GM19043 (cell line): ENCODE data around the gene ZDHHC16.
"Not testable (repeated sequence)": the region's sequence is repeated elsewhere in the genome, so short reads cannot be mapped to it uniquely, and the experiment has no call there.

Experiments used
- ATAC-seq: cut with Tn5 transposase; IDR thresholded peaks from one replicate; pipeline ENCODE4 v1.9.1; 2021; ENCODE audit warnings: low read depth; ENCODE audit not compliant: unreplicated experiment

The ZDHHC16 gene

GRCh38 chr10:97445722-97446639 is at the start of gene ZDHHC16, which contains the start of gene EXOSC1:
Gene ZDHHC16, plus strand, starts transcription at chr10:97446175. Its CDS starts 5,501 bp downstream, at chr10:97451676.
Gene EXOSC1, minus strand, starts transcription at chr10:97446006. Its CDS starts 21 bp downstream, at chr10:97445985.
- peak; percentile 94 for ATAC-seq

DNA sequence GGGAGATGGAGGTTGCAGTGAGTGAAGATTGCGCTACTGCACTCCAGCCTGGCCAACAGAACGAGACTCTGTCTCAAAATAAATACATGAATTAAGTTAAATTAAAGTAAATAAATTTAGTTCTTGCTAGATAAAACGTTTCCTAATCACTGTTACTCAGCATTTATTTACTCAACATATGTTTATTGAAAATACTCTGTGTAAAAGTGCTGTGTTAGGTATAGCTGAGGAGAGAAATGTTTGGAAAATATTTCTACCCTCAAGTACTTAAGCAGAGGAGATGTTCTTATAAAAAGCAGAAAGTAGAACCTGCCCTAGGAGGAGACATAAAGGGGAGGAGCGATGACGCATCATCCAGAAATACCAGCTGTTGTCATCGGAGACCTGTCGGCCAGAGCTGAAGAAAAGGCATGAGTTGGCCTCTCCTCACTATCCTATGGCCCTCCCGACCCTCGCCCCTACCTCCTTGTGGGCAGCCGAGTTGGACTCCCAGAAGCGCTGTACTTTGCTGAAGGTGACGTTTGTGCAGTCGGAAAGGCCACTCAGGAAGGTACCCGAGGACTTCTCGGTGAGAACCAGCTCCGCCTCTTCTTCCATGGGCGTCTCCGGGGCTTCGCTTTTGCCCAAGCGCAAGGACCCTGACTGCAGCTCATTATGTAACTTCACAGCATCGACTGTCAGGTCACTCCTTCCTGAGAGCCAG is 46.0 kb upstream of the ZDHHC16 start:
- no peak for ATAC-seq

- peak; percentile 99 for ATAC-seq
These were observed 45.1 kb upstream of the ZDHHC16 start, which contains the start of gene RRP12 for GRCh38 chr10:97400665-97401454. Gene RRP12, minus strand, starts transcription at chr10:97401340. Its CDS starts 109 bp downstream, at chr10:97401231.

DNA sequence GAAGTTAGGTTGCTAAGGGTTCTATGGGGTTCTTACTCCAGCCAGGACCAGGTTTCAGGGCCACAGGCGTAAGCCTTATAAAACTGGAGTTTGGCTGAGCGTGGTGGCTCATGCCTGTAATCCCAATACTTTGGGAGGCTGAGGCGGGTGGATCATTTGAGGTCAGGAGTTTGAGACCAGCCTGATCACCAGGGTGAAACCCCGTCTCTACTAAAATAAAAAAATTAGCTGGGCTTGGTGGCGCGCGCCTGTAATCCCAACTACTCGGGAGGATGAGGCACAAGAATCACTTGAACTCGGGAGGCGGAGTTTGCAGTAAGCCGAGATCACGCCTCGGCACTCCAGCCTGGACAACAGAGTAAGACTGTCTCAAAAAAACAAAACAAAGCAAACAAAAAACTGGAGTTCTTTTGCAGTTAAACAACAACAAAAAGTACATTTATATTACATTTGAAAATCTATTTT is 44.5 kb upstream of the ZDHHC16 start:
- ATAC-seq, result no peak

- no peak for ATAC-seq
These were observed 41.9 kb upstream of the ZDHHC16 start for GRCh38 chr10:97404044-97404443.

GRCh38 chr10:97406064-97406463 is 39.9 kb upstream of the ZDHHC16 start:
- ATAC-seq, result no peak

- ATAC-seq, result not testable (repeated sequence)
These were observed 39.5 kb upstream of the ZDHHC16 start for GRCh38 chr10:97406483-97406882.

DNA sequence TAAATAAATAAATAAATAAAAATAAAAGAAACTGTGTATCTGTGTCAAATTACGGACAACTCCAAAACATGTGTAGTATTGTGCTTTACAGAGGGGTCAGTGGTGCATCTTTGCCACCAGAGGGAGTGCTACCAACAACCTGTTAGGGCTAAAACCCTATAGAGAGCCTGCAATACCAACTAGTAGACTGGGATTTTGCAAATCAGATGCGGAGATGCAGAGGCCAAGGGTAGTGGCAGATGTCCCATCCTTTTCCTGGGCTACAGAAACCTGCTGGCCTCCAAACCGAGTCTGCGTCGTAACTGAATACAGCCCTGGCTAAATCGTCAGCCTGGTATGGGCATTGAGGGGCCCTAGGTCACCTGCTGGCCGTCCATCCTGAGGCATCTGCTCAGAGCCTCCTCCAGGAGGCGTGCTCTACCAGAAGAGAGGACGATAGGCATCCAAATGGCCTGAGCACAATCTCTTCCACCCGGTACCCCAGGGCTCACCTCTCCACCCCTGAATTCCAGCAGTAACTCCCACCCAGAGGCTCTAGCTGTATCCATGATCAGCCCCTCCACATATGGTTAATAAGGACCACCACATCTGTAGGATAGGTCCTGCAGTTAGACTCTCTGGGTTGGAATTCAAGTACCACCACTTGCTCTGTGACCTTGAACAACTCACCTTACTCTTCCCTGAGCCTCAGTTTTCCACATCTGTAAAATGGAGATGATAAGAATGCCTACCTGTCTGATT is 38.6 kb upstream of the ZDHHC16 start:
- peak; percentile 90 for ATAC-seq

DNA sequence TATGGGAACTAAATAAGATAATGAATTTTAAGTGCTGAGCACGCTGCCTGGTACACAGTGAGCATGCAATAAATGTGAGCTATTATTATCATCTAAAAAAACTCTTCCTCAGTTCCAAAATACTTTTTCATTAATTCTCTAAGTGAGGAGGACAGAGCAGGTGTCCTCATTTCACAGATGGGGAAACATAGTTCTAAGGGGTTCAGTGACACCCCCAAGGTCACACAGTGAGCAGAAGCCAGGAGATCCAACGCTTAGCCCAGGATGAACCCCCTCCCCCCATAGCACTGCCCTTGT is 38.1 kb upstream of the ZDHHC16 start:
- ATAC-seq, result no peak

- ATAC-seq, result no peak
These were observed 37.4 kb upstream of the ZDHHC16 start for GRCh38 chr10:97408496-97408992.

GRCh38 chr10:97411406-97411805 is 34.6 kb upstream of the ZDHHC16 start:
- no peak for ATAC-seq

GRCh38 chr10:97412891-97413304 is 33.1 kb upstream of the ZDHHC16 start:
- ATAC-seq, result no peak

- no peak for ATAC-seq
These were observed 29.4 kb upstream of the ZDHHC16 start for GRCh38 chr10:97416565-97416964.

DNA sequence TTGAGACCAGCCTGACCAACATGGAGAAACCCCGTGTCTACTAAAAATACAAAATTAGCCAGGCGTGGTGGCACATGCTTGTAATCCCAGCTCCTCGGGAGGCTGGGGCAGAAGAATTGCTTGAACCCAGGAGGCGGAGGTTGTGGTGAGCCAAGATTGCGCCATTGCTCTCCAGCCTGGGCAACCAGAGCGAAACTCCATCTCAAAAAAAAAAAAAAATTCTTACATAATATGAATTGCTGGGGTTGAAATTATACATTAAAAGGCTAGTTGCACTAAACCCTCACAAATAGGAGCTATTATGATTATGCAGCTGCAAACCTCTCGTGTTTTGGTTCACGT is 22.2 kb upstream of the ZDHHC16 start:
- not testable (repeated sequence) for ATAC-seq

DNA sequence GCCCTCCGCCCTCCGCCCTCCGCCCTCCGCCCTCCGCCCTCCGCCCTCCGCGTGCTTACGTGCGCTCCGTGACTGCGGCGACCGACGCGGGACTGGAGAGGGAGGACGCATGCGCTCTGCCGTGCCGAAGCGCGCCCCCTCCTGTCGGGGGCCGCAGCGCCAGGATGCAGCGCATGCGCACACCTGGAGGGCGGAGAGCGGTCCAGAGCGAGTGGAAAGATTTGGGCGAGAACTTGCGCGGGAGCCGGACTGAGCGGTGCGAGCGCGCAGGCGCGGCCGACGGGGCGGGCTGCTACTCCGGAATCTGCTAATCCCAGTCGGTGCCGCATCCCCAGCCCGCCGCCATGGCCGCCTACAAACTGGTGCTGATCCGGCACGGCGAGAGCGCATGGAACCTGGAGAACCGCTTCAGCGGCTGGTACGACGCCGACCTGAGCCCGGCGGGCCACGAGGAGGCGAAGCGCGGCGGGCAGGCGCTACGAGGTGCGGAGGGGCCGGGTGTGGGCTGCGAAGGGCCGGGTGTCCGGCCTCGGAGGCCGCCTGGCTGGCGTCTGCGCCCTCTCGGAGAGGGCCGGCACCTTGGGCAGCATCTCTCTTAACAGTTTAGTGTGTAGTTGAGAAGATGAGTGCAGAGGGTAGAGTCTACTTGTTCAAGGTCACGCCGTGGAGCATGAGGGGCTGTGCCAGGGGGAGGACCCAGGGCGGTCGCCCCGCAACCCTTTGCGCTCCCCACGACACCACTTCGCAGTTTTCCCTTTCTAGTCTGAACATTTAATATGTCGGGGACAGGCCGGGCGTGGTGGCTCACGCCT is 19.8 kb upstream of the ZDHHC16 start, which contains the start of gene PGAM1:
Gene PGAM1 (plus strand): TSS at position 228 of the 812 bp plus-strand sequence. CDS start 117 bp downstream, at position 345.
- ATAC-seq, result peak; percentile 75

DNA sequence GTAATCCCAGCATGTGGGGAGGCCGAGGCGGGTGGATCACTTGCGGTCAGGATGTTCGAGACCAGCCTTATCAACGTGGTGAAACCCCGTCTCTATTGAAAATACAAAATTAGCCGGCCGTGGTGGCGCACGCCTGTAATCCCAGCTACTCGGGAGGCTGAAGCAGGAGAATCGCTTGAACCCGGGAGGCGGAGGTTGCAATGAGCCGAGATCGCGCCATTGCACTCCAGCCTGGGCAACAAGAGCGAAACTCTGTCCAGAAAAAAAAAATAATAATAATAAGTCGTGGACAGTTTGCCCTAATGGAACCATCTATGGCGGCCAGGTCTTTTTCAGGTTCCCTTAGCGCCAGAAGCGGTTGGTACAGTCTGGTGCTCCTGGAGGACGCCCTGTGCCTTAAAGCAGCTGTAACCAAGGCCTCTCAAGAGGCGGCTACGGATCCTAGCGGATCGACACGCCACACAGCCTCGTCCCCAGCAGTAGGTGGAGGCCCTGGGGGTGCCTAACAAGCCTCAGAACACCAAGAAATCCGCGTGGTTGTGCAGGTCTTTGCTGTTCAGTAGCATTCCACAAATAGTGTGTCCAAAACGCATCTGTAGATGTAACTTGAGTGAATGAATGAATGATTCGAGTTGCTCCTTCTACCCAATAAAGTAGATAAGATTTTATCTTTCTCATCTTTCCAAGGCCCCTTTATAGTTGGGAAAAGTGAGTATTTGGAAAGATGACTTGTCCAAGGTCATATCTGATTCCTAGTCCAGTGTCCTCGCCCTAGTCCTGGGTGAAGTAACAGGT is 19.0 kb upstream of the ZDHHC16 start:
- no peak for ATAC-seq

DNA sequence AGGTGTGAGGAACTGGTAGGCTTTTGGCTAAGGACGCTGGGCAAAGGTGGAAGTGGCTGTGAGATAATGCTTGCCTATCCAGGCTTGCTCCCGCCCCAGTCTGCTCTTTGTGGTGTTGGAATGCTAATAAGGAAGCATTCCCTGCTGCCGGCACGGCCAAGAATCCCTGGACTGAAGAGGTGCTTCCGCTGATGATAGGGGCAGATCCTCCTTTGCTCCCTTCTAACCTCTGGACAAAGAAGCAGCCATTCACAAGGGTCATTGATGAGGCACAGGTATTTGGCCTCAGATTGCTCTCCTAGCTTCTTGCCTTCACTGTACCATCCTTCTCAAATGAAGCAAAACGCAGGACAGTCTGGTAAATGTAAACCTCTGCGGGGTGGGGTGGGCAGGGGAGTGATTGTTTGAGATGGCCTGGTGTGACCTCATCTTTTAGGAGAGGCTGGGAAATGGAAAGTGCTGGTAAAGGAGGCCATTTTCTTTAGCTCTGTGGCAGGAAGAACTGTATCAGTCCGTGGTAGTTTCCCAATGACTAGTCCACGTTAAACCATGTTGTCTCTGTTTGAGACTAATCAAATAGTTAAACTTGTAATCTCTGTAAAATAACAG is 18.3 kb upstream of the ZDHHC16 start:
- no peak for ATAC-seq

DNA sequence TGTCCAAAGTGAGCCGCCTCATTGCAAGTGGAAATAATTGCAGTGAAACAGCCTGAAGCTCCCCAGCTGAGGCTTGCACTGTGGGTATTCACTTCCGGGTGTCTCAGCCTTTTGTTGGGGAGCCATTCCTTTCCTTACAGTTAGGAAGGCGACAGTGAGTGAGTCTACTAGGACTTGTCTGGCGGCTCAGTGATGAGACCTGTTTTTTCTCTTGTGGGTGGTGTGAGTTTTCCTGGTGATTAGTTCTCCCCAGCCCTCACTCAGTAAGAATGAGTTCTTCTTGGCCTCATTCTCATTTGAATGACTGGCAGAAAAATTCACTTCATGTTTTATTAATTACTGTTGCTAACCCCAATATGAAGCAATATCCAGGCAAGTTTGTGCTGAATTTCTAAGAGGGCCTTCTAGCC is 17.4 kb upstream of the ZDHHC16 start:
- no peak for ATAC-seq
